Ovary (tissue), 9 donors: Measurements from ENCODE around the gene IPCEF1. TPM values are rescaled to one million over a fixed set of nuclear protein-coding genes. Genes with fewer than 3 reads are reported as not detected.
"Not testable (repeated sequence)": the region's sequence is repeated elsewhere in the genome, so short reads cannot be mapped to it uniquely, and the experiment has no call there.

Source experiments
- DNase-seq, 5 donors: peaks; one replicate each; pipeline ENCODE4 v3.0.0-alpha.2; 2019 to 2020
- H3K27ac ChIP-seq, 2 donors: fragments of 200-600 bp; one replicate each; pipeline versions ENCODE4 v1.5.1 to v1.8.0; 2019 to 2022
- H3K27me3 ChIP-seq: fragments of 200-600 bp; one replicate; pipeline ENCODE4 v1.8.0; 2022
- H3K36me3 ChIP-seq: fragments of 200-600 bp; sonication (generic); one replicate; pipeline ENCODE4 v1.5.1; 2019
- H3K4me1 ChIP-seq: one replicate; pipeline ENCODE4 v1.8.1; 2013; ENCODE audit warnings: mild to moderate bottlenecking, moderate library complexity; ENCODE audit not compliant: insufficient read depth
- H3K4me3 ChIP-seq: fragments of 200-600 bp; sonication (generic); one replicate; pipeline ENCODE4 v1.5.1; 2017
- H3K9me3 ChIP-seq, 2 donors: fragments of 200-600 bp in 1 of 2; sonication (generic) in 1 of 2; one replicate each; pipeline versions ENCODE4 v1.5.1 to v1.8.1; 2013 to 2019; ENCODE audit warnings: mild to moderate bottlenecking in 1 of 2, moderate library complexity in 1 of 2
- EP300 ChIP-seq: sonication (generic); formaldehyde crosslinking; IDR thresholded peaks from one replicate; pipeline ENCODE4 v1.6.1; 2017; ENCODE audit warnings: antibody characterized with exemption
- POLR2A ChIP-seq: fragments of 450-650 bp; IDR thresholded peaks from one replicate; pipeline ENCODE4 v1.6.1; 2017; ENCODE audit warnings: antibody characterized with exemption, mild to moderate bottlenecking, moderate library complexity
- WGBS, 3 donors: extraction: QIAGEN DNeasy Blood & Tissue Kit in 1 of 3; methylation state at CpG; one replicate each; pipeline versions ENCODE4 v1.1.5 to v1.1.7; 2013 to 2017; 5-methylcytosine and 5-hydroxymethylcytosine counted together
- intact Hi-C, 4 donors: fragments of 100-400 bp; cut with DNase I; formaldehyde crosslinking; loops; one replicate each; pipeline versions ENCODE4 v1.11.0 to v1.15.1; 2022 to 2023
- polyA plus RNA-seq, 2 donors: library from polyadenylated mRNA; stranded (reverse); fragments of 200-250 nt in 1 of 2; fragments of 350-450 nt in 1 of 2; fragmentation: Illumina TruSeq in 1 of 2; extraction: RNeasy Lipid Tissue Mini Kit (QIAGEN cat#74804) in 1 of 2; gene quantifications; one replicate each; pipeline ENCODE4 v1.2.3, GENCODE V29; 2013 to 2014
- total RNA-seq, 7 donors: library from RNA; depleted of rRNA in 2 of 7; stranded (reverse); fragments of >200 nt in 2 of 7; fragmentation: NEBNext Ultra II Directional in 3 of 7; extraction: Animal tissue kit (Norgen Biotek cat#: 25700) in 3 of 7; gene quantifications; one replicate each; pipeline versions ENCODE4 v1.1.0 to v1.2.4, GENCODE V29; 2016 to 2023
- TF ChIP-seq, protein P1 (sequence below), 3 donors: fragments of 450-650 bp in 2 of 3; fragments of 200-600 bp in 1 of 3; IDR thresholded peaks; one replicate each; pipeline versions ENCODE4 v1.5.1 to v1.8.0; 2016 to 2022; ENCODE audit warnings: antibody characterized with exemption in 3 of 3, mild to moderate bottlenecking in 1 of 3
- donor health status: DM: no; HTN: no; CAD: no; lungs with moderate emphysema.
- donor health status: DM: no; HTN: no; CAD: no.
- donor health status: Bipolar disorder and iron deficiency.
- donor health status: DM: yes; HTN: yes; CAD: no.
- donor health status: DM: no; HTN: no; CAD: no.
- donor health status: DM: yes; HTN: yes; CAD: no.

IPCEF1 gene
- total and polyA plus RNA-seq, 9 donors: 1.3 to 3.4 (median 1.9) TPM

GRCh38 chr6:154242617-154243357 is 113.8 kb downstream of the IPCEF1 start:
- H3K4me1 ChIP-seq: no peaks in the 10 kb centered on the region
- TF ChIP-seq, protein P1, sequence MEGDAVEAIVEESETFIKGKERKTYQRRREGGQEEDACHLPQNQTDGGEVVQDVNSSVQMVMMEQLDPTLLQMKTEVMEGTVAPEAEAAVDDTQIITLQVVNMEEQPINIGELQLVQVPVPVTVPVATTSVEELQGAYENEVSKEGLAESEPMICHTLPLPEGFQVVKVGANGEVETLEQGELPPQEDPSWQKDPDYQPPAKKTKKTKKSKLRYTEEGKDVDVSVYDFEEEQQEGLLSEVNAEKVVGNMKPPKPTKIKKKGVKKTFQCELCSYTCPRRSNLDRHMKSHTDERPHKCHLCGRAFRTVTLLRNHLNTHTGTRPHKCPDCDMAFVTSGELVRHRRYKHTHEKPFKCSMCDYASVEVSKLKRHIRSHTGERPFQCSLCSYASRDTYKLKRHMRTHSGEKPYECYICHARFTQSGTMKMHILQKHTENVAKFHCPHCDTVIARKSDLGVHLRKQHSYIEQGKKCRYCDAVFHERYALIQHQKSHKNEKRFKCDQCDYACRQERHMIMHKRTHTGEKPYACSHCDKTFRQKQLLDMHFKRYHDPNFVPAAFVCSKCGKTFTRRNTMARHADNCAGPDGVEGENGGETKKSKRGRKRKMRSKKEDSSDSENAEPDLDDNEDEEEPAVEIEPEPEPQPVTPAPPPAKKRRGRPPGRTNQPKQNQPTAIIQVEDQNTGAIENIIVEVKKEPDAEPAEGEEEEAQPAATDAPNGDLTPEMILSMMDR (IDR thresholded peaks at IDR 0.05): no peak
- no peak for TF ChIP-seq EP300
- no peak for TF ChIP-seq POLR2A

DNA sequence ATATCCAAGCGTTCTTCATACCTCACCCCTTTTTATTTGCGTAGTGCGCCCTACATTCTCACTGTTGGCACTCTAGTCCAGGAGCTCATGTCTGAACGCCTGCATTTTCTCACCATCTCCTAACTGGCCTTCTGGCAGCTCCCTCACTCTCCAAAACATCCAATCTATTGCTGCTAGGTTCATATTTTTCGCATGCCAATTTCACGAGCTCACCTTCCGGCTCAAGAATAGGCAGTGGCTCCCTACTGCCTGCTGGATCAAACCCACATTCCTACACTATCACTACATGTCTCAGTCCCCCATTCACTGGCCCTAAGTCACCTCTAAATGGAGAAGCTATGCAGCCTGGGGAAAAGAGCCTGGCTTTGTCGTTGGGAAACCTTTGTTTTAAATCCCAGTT is 115.0 kb downstream of the IPCEF1 start:
- H3K27me3 ChIP-seq: no peaks in the 10 kb centered on the region

More at GRCh38 chr6:154242617-154243357, 113.8 kb downstream of the IPCEF1 start:
- Histone ChIP-seq H3K27ac (no peak overlapping the region), H3K27me3 (no peaks in the 10 kb centered on the region), H3K9me3 (no peaks in the 10 kb centered on the region), H3K4me3 (no peak overlapping the region), H3K36me3 (no peaks in the 10 kb centered on the region)
- DNase-seq: no peak
- intact Hi-C loops: no loop called here
- WGBS, 3 donors: 95 to 96% (median 96%) methylated on average over 13 of the region's 13 CpGs

GRCh38 chr6:154241061-154241460 is 115.5 kb downstream of the IPCEF1 start:
- DNase-seq, H3K9me3 ChIP-seq, H3K4me3 ChIP-seq, H3K27ac ChIP-seq, H3K36me3 ChIP-seq, intact Hi-C loops, H3K27me3 ChIP-seq, H3K4me1 ChIP-seq: not testable (repeated sequence)
- WGBS, 3 donors: 92 to 97% (median 92%) methylated on average over 11 of the region's 11 CpGs

More for the DNA sequence above, 115.0 kb downstream of the IPCEF1 start:
- Histone ChIP-seq H3K36me3 (no peaks in the 10 kb centered on the region), H3K4me3 (no peak overlapping the region), H3K4me1 (no peaks in the 10 kb centered on the region), H3K9me3 (no peaks in the 10 kb centered on the region), H3K27ac (no peak overlapping the region)
- TF ChIP-seq, protein P1 (IDR thresholded peaks at IDR 0.05): no peak
- TF ChIP-seq POLR2A (no peak), EP300 (no peak)
- intact Hi-C loops: no loop called here
- no peak for DNase-seq
- 88 to 94% (median 90%) methylated on average over 8 of the region's 8 CpGs for WGBS, 3 donors

- no peak for DNase-seq
- WGBS, 3 donors: 97 to 98% (median 98%) methylated on average over 7 of the region's 7 CpGs
- TF ChIP-seq POLR2A (no peak), EP300 (no peak)
- TF ChIP-seq, protein P1 (IDR thresholded peaks at IDR 0.05): no peak
- Histone ChIP-seq H3K27ac (no peak overlapping the region), H3K4me1 (no peaks in the 10 kb centered on the region), H3K4me3 (no peak overlapping the region), H3K36me3 (no peaks in the 10 kb centered on the region), H3K27me3 (no peaks in the 10 kb centered on the region), H3K9me3 (no peaks in the 10 kb centered on the region)
- intact Hi-C loops: no loop called here
Observed at GRCh38 chr6:154239392-154239791, 117.2 kb downstream of the IPCEF1 start.

DNA sequence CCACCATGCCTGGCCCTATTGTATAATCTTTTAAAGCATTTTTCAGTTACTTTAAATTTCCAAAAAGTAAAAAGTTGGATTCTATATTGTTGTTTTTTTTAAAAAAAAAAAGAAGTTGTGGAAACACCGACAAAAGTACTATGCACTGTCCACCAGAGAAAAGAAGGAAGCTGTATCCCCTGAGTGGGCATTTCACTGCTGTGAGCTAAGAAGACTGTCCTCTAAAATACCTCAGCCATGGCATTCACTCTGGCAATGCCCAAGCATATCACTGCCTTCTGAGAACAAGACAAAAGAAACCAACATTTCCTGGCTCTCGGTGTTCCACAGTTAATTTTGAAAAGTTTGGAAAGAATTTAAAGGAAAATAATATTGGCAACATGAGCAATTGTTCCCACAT is 117.8 kb downstream of the IPCEF1 start:
- Histone ChIP-seq H3K27me3 (no peaks in the 10 kb centered on the region), H3K4me1 (no peaks in the 10 kb centered on the region), H3K36me3 (no peaks in the 10 kb centered on the region), H3K9me3 (no peaks in the 10 kb centered on the region), H3K27ac (no peak overlapping the region), H3K4me3 (no peak overlapping the region)
- intact Hi-C loops: no loop called here
- DNase-seq: no peak
- WGBS, 3 donors: 85 to 87% (median 86%) methylated on average over 2 of the region's 2 CpGs
- TF ChIP-seq POLR2A (no peak), EP300 (no peak)
- TF ChIP-seq, protein P1 (IDR thresholded peaks at IDR 0.05): no peak
